Heart left ventricle (tissue), 13 donors: ENCODE data around the gene MAGI2.

ENCODE experiments used
- CTCF ChIP-seq, 12 donors: fragments of 200-600 bp; sonication (generic) in 4 of 12; IDR thresholded peaks; one replicate each; pipeline versions ENCODE4 v1.5.0 to v1.8.0; 2018 to 2022; ENCODE audit warnings: antibody characterized with exemption in 12 of 12, mild to moderate bottlenecking in 5 of 12
- POLR2A ChIP-seq, 2 donors: fragments of 450-650 bp; IDR thresholded peaks; one replicate each; pipeline ENCODE4 v1.6.1; 2017; ENCODE audit warnings: antibody characterized with exemption in 2 of 2, mild to moderate bottlenecking in 2 of 2, moderate library complexity in 2 of 2
- donor health status: ischemic (EF 13 %, LVEDD 7.1; RV severe dilation, severe dysfunction).
- donor health status: DM: no; HTN: yes; CAD: no.
- donor health status: DM: no; HTN: no; CAD: no.
- donor health status: ischemic (EF 25% LVEDD 6.9; RV normal size, moderate dysfunction).
- donor health status: ischemic (EF 25% LVEDD 5.7; RV mildly dilated, moderate dysfunction).
- donor health status: ischemic (EF 35%, LVEDD 5.7; RV mildly dilated, moderate dysfunction).
- donor health status: nonischemic (EF 11% LVEDD 7.7; RV severe dilation, severe dysfunction).
- donor health status: DM: yes; HTN: yes; CAD: no.
- donor health status: PGD.
- donor health status: ischemic (EF 29% LVEDD 5.4; RV normal size, mild dysfunction).
- donor health status: nonischemic (EF 23%, LVEDD 6.1; RV moderate dilation, normal function).

- TF ChIP-seq CTCF (IDR thresholded peaks at IDR 0.05) (no peak), POLR2A (IDR thresholded peaks at IDR 0.05) (no peak)
Measured at GRCh38 chr7:78497728-78498427, 955.6 kb downstream of the MAGI2 start.
